HCT116 (cell line): ENCODE data around the gene CACNA2D3. TPM values are rescaled to one million over a fixed set of nuclear protein-coding genes. Genes with fewer than 3 reads are reported as not detected.

Source experiments
- ATAC-seq: fragments of 200-7000 bp; cut with Tn5 transposase; 2 replicates; pipeline ENCODE4 v1.9.1; 2020; ENCODE audit warnings: mild to moderate bottlenecking, moderate library complexity
- BruUV-seq: library from RNA; stranded (reverse); fragments of 400-500 nt; replicated peaks from 2 replicates; lab custom pipeline; 2021; lab: Mats Ljungman, UMichigan
- CTCF ChIA-PET: fragments of 300-600 bp; sonication (Branson Sonifier 250); formaldehyde crosslinking; loops from one replicate; lab custom pipeline; 2021; ENCODE audit warnings: antibody characterized with exemption; lab: Charles Lee
- POLR2A ChIA-PET: fragments of 300-600, 350-600 bp; sonication (Branson Sonifier 250); formaldehyde crosslinking; loops from one replicate; lab custom pipeline; 2021; ENCODE audit warnings: antibody characterized with exemption; lab: Charles Lee
- RAD21 ChIA-PET, 2 experiments: fragments of 300-600 bp; sonication (Branson Sonifier 250); formaldehyde crosslinking; loops; one replicate each; lab custom pipeline; 2023; ENCODE audit warnings: low total read pairs in 2 of 2; ENCODE audit not compliant: uncharacterized antibody in 2 of 2, unreplicated experiment in 2 of 2, low non-redundant PET in 1 of 2; lab: Charles Lee
- DNase-seq: peaks from one replicate; pipeline ENCODE4 v3.0.0-alpha.2; 2010; ENCODE audit warnings: low read depth, low spot score
- H2AFZ ChIP-seq: fragments of 200-600 bp; shearing (Covaris generic), sonication (generic); 2 replicates; pipeline ENCODE4 v1.6.1; 2017; ENCODE audit warnings: low read depth, mixed run types, mixed read lengths, antibody characterized with exemption, low read length; ENCODE audit not compliant: poor library complexity, severe bottlenecking
- H3K27ac ChIP-seq: 2 replicates; pipeline ENCODE4 v1.5.1; 2012; ENCODE audit warnings: low read depth, low read length
- H3K27me3 ChIP-seq: fragments of 200-600 bp; sonication (generic); 2 replicates; pipeline ENCODE4 v1.6.1; 2016; ENCODE audit warnings: mixed run types, low read length, mixed read lengths; ENCODE audit not compliant: insufficient read depth
- H3K36me3 ChIP-seq, 2 experiments: fragments of 200-500 bp in 1 of 2; fragments of 200-600 bp in 1 of 2; sonication (Bioruptor generic) in 1 of 2; sonication (generic) in 1 of 2; 2 replicates each; pipeline versions ENCODE4 v1.5.1 to v1.6.1; 2014 to 2016; ENCODE audit warnings: low read length in 2 of 2, inconsistent platforms in 1 of 2, mixed read lengths in 1 of 2, mixed run types in 1 of 2; ENCODE audit not compliant: insufficient read depth in 2 of 2, control insufficient read depth in 1 of 2
- H3K4me1 ChIP-seq, 2 experiments: fragments of 200-600 bp in 1 of 2; sonication (generic) in 1 of 2; 2 replicates each; pipeline versions ENCODE4 v1.5.1 to v1.6.1; 2012 to 2017; ENCODE audit warnings: low read length in 2 of 2, inconsistent platforms in 1 of 2, mild to moderate bottlenecking in 1 of 2, mixed read lengths in 1 of 2, mixed run types in 1 of 2, moderate library complexity in 1 of 2; ENCODE audit not compliant: insufficient read depth in 2 of 2, control insufficient read depth in 1 of 2
- H3K4me2 ChIP-seq: fragments of 200-600 bp; sonication (generic); 2 replicates; pipeline ENCODE4 v1.6.1; 2017; ENCODE audit warnings: mixed run types, low read length, mixed read lengths
- H3K4me3 ChIP-seq, 2 experiments: fragments of 200-600 bp in 1 of 2; sonication (generic) in 1 of 2; replicated peaks in 1 of 2; 2 replicates each; pipeline ENCODE4 v1.5.1; 2011 to 2016; ENCODE audit warnings: low read length in 2 of 2, control low read depth in 1 of 2, low read depth in 1 of 2, mild to moderate bottlenecking in 1 of 2, mixed read lengths in 1 of 2, mixed run types in 1 of 2
- H3K79me2 ChIP-seq: fragments of 200-600 bp; sonication (generic); 2 replicates; pipeline ENCODE4 v1.6.1; 2017; ENCODE audit warnings: mild to moderate bottlenecking, mixed run types, low read length, moderate library complexity, mixed read lengths; ENCODE audit not compliant: insufficient read depth
- H3K9ac ChIP-seq: fragments of 200-600 bp; sonication (generic); 2 replicates; pipeline ENCODE4 v1.6.1; 2016; ENCODE audit warnings: low read length, mixed read lengths
- H3K9me2 ChIP-seq: fragments of 200-600 bp; sonication (generic), shearing (Covaris generic); 2 replicates; pipeline ENCODE4 v1.6.1; 2017; ENCODE audit warnings: mixed run types, mild to moderate bottlenecking, moderate library complexity; ENCODE audit not compliant: insufficient read depth
- H3K9me3 ChIP-seq, 2 experiments: fragments of 200-500 bp in 1 of 2; fragments of 200-600 bp in 1 of 2; sonication (Bioruptor generic) in 1 of 2; sonication (generic) in 1 of 2; 2 replicates each; pipeline ENCODE4 v1.6.1; 2014 to 2017; ENCODE audit warnings: low read length in 2 of 2, mixed read lengths in 2 of 2, inconsistent platforms in 1 of 2, low read depth in 1 of 2, mild to moderate bottlenecking in 1 of 2, mixed run types in 1 of 2, moderate library complexity in 1 of 2; ENCODE audit not compliant: control insufficient read depth in 1 of 2, insufficient read depth in 1 of 2
- H4K20me1 ChIP-seq: fragments of 200-600 bp; sonication (generic), shearing (Covaris generic); 2 replicates; pipeline ENCODE4 v1.6.1; 2017; ENCODE audit warnings: mixed run types, mild to moderate bottlenecking, moderate library complexity; ENCODE audit not compliant: insufficient read depth
- EZH2phosphoT487 ChIP-seq: fragments of 200-600 bp; IDR thresholded peaks from 2 replicates; pipeline ENCODE4 v1.6.1; 2018; ENCODE audit warnings: antibody characterized with exemption, borderline replicate concordance
- FOSL1 ChIP-seq: IDR thresholded peaks from 2 replicates; pipeline ENCODE4 v1.6.1; 2012; ENCODE audit warnings: low read depth
- JUND ChIP-seq: IDR thresholded peaks from 2 replicates; pipeline ENCODE4 v1.6.1; 2012
- RAD21 ChIP-seq: IDR thresholded peaks from 2 replicates; pipeline ENCODE4 v1.6.1; 2012; ENCODE audit warnings: low read depth, mild to moderate bottlenecking
- TCF7L2 ChIP-seq: IDR thresholded peaks from 2 replicates; pipeline ENCODE4 v1.7.0; 2011; ENCODE audit warnings: borderline replicate concordance, inconsistent platforms; ENCODE audit not compliant: insufficient read depth, insufficient read length; ENCODE audit errors: extremely low read depth
- YY1 ChIP-seq: IDR thresholded peaks from 2 replicates; pipeline ENCODE4 v1.6.1; 2011; ENCODE audit warnings: low read length, low read depth, moderate library complexity, mild to moderate bottlenecking; ENCODE audit not compliant: insufficient replicate concordance; ENCODE audit errors: extremely low read depth
- ZBTB33 ChIP-seq: IDR thresholded peaks from 2 replicates; pipeline ENCODE4 v1.6.1; 2011; ENCODE audit warnings: mild to moderate bottlenecking, low read length, moderate library complexity; ENCODE audit not compliant: insufficient replicate concordance; ENCODE audit errors: extremely low read depth
- ZNF274 ChIP-seq: fragments of 200-500 bp; sonication (Bioruptor generic); IDR thresholded peaks from 2 replicates; pipeline ENCODE4 v1.6.1; 2014; ENCODE audit warnings: mild to moderate bottlenecking, low read depth, low read length, inconsistent platforms
- intact Hi-C: fragments of 100-400 bp; cut with micrococcal nuclease; formaldehyde crosslinking; loops from 2 replicates; pipeline ENCODE4 v1.10.0; 2022
- total RNA-seq: library from RNA; stranded (reverse); gene quantifications from one replicate; pipeline ENCODE4 v1.2.1, GENCODE V29; 2021; ENCODE audit not compliant: unreplicated experiment
- TF ChIP-seq, protein P1 (sequence below): IDR thresholded peaks from 2 replicates; pipeline ENCODE4 v1.6.1; 2012
- TF ChIP-seq, protein P2 (sequence below), 3 experiments: fragments of 200-600 bp in 1 of 3; sonication (generic) in 1 of 3; IDR thresholded peaks in 2 of 3; conservative IDR thresholded peaks in 1 of 3; 2 replicates each; pipeline ENCODE4 v1.5.1; 2012 to 2017; ENCODE audit warnings: low read depth in 2 of 3, low read length in 2 of 3, antibody characterized with exemption in 1 of 3, borderline replicate concordance in 1 of 3, control low read depth in 1 of 3, mild to moderate bottlenecking in 1 of 3, mixed read lengths in 1 of 3, mixed run types in 1 of 3, moderate library complexity in 1 of 3; ENCODE audit not compliant: insufficient read depth in 1 of 3
- TF ChIP-seq, protein P3 (sequence below): IDR thresholded peaks from 2 replicates; pipeline ENCODE4 v1.6.1; 2012; ENCODE audit warnings: low read depth

CACNA2D3 gene
- total RNA-seq, 1 experiment from 2014 or later, result 0.20 TPM

DNA sequence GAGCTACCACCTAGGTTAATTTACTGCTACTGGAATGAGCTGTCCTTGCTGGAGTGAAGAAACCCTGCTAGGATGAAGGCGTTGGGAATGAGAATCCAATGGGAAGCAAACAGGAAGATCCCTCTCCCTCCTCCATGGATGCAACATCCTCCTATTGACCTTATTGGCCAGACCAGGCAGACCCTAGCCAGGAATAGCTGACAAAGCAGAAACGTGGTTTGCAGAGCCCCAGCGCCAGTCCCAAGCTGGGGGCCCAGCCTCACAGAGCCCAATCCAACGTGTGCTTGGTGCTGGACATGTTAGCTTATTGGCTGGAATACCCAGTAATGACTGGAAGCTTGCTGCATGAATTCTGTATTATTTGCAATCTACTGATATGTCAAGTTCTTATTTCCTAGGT is 532.4 kb downstream of the CACNA2D3 start:
- H3K27me3 ChIP-seq, result no peaks in the 10 kb centered on the region
- H2AFZ ChIP-seq, result no peak overlapping the region
- H3K4me1 ChIP-seq, result no peaks in the 10 kb centered on the region
- peaks cover 0 to 14% of the 10 kb centered on the region in 2 experiments; a peak in 1 of 4 replicates for H3K9me3 ChIP-seq
- CTCF ChIA-PET, result no interaction called here
- no peaks in the 10 kb centered on the region for H3K79me2 ChIP-seq
- no peak for TF ChIP-seq YY1
- no peak for TF ChIP-seq TCF7L2
- no peak for DNase-seq
- ATAC-seq, result no peak
- H3K27ac ChIP-seq, result no peak overlapping the region
- H3K4me2 ChIP-seq, result no peak overlapping the region
- POLR2A ChIA-PET, result interaction anchor here (0.5 kb wide), 1 partner anchor 1621 kb away, joined by 3 read pairs; no protein-coding TSS in a partner anchor
- no TSS peak for BruUV-seq
- no peaks in the 10 kb centered on the region for H3K36me3 ChIP-seq
- no peak overlapping the region for H3K4me3 ChIP-seq
- H4K20me1 ChIP-seq, result no peaks in the 10 kb centered on the region
- no peaks in the 10 kb centered on the region for H3K9me2 ChIP-seq
- no peak overlapping the region for H3K9ac ChIP-seq
- intact Hi-C loops, result no loop called here
- RAD21 ChIA-PET, result no interaction called here

DNA sequence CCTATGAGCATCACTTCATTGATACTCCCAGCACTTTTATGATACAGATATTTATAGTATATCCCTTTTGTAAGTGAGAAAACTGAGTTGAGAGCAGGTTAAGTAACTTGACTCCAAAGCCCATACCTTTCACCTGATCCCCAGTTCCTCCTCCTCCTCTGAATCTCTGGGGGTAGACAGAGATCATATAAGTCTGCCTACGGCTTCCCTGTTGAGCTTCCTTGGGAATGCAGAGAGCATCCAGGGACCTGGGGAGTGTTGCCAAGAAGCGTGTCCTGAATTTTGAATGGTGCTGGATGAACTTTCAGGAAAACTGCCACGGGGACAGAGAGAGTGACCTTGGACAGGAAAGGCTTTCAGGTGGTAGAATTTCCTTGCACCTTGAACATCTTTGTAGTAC is 537.0 kb downstream of the CACNA2D3 start:
- ChIA-PET RAD21 (no interaction called here), POLR2A (no interaction called here), CTCF (no interaction called here)
- no peak overlapping the region for H3K4me2 ChIP-seq
- no peaks in the 10 kb centered on the region for H3K79me2 ChIP-seq
- H3K4me1 ChIP-seq, result no peaks in the 10 kb centered on the region
- no TSS peak for BruUV-seq
- peaks cover 3 to 12% of the 10 kb centered on the region in 2 experiments; a peak in 2 of 4 replicates for H3K9me3 ChIP-seq
- H3K27me3 ChIP-seq, result no peaks in the 10 kb centered on the region
- DNase-seq (no peak), ATAC-seq (no peak)
- intact Hi-C loops, result no loop called here
- no peaks in the 10 kb centered on the region for H3K36me3 ChIP-seq
- no peak overlapping the region for H2AFZ ChIP-seq
- no peak overlapping the region for H3K4me3 ChIP-seq
- no peaks in the 10 kb centered on the region for H4K20me1 ChIP-seq
- H3K9ac ChIP-seq, result no peak overlapping the region
- H3K9me2 ChIP-seq, result no peaks in the 10 kb centered on the region
- H3K27ac ChIP-seq, result no peak overlapping the region
- TF ChIP-seq YY1 (no peak), ZBTB33 (no peak), FOSL1 (no peak), JUND (no peak), EZH2phosphoT487 (no peak), RAD21 (no peak), ZNF274 (no peak)
- TF ChIP-seq, protein P1, sequence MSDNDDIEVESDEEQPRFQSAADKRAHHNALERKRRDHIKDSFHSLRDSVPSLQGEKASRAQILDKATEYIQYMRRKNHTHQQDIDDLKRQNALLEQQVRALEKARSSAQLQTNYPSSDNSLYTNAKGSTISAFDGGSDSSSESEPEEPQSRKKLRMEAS, result no peak
- TF ChIP-seq, protein P2, sequence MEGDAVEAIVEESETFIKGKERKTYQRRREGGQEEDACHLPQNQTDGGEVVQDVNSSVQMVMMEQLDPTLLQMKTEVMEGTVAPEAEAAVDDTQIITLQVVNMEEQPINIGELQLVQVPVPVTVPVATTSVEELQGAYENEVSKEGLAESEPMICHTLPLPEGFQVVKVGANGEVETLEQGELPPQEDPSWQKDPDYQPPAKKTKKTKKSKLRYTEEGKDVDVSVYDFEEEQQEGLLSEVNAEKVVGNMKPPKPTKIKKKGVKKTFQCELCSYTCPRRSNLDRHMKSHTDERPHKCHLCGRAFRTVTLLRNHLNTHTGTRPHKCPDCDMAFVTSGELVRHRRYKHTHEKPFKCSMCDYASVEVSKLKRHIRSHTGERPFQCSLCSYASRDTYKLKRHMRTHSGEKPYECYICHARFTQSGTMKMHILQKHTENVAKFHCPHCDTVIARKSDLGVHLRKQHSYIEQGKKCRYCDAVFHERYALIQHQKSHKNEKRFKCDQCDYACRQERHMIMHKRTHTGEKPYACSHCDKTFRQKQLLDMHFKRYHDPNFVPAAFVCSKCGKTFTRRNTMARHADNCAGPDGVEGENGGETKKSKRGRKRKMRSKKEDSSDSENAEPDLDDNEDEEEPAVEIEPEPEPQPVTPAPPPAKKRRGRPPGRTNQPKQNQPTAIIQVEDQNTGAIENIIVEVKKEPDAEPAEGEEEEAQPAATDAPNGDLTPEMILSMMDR (IDR thresholded peaks at IDR 0.05 in 2 of 3, conservative IDR thresholded peaks at IDR 0.05 in 1 of 3; ENCODE audit: borderline replicate concordance in 1 of 3, insufficient read depth in 1 of 3, low read depth in 2 of 3, low read length in 2 of 3), result no peak
- TF ChIP-seq, protein P3, sequence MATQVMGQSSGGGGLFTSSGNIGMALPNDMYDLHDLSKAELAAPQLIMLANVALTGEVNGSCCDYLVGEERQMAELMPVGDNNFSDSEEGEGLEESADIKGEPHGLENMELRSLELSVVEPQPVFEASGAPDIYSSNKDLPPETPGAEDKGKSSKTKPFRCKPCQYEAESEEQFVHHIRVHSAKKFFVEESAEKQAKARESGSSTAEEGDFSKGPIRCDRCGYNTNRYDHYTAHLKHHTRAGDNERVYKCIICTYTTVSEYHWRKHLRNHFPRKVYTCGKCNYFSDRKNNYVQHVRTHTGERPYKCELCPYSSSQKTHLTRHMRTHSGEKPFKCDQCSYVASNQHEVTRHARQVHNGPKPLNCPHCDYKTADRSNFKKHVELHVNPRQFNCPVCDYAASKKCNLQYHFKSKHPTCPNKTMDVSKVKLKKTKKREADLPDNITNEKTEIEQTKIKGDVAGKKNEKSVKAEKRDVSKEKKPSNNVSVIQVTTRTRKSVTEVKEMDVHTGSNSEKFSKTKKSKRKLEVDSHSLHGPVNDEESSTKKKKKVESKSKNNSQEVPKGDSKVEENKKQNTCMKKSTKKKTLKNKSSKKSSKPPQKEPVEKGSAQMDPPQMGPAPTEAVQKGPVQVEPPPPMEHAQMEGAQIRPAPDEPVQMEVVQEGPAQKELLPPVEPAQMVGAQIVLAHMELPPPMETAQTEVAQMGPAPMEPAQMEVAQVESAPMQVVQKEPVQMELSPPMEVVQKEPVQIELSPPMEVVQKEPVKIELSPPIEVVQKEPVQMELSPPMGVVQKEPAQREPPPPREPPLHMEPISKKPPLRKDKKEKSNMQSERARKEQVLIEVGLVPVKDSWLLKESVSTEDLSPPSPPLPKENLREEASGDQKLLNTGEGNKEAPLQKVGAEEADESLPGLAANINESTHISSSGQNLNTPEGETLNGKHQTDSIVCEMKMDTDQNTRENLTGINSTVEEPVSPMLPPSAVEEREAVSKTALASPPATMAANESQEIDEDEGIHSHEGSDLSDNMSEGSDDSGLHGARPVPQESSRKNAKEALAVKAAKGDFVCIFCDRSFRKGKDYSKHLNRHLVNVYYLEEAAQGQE, result no peak
